GM21737 (cell line): ENCODE results near the gene SNX5.

Experiments
- ATAC-seq: cut with Tn5 transposase; IDR thresholded peaks from one replicate; pipeline ENCODE4 v1.9.1; 2021; ENCODE audit warnings: mild to moderate bottlenecking, moderate library complexity; ENCODE audit not compliant: unreplicated experiment

SNX5 gene

GRCh38 chr20:17919149-17919548 lies 49.4 kb downstream of the SNX5 start:
- no peak for ATAC-seq

GRCh38 chr20:17917832-17918618 lies 50.6 kb downstream of the SNX5 start:
- no peak for ATAC-seq

- ATAC-seq, result no peak
Measured at GRCh38 chr20:17916433-17916891, 52.1 kb downstream of the SNX5 start.

GRCh38 chr20:17914957-17915356 lies 53.6 kb downstream of the SNX5 start:
- ATAC-seq, result no peak

GRCh38 chr20:17912916-17913315 lies 55.7 kb downstream of the SNX5 start:
- no peak for ATAC-seq

- ATAC-seq, result no peak
Measured at GRCh38 chr20:17911927-17912326, 56.7 kb downstream of the SNX5 start.

GRCh38 chr20:17910828-17911294 lies 57.7 kb downstream of the SNX5 start:
- ATAC-seq, result no peak

- no peak for ATAC-seq
Measured at GRCh38 chr20:17909869-17910321, 58.7 kb downstream of the SNX5 start.

GRCh38 chr20:17905544-17905943 lies 63.0 kb downstream of the SNX5 start:
- no peak for ATAC-seq

- no peak for ATAC-seq
Measured at GRCh38 chr20:17904027-17904426, 64.6 kb downstream of the SNX5 start.

GRCh38 chr20:17902531-17903083 lies 66.0 kb downstream of the SNX5 start:
- no peak for ATAC-seq

- ATAC-seq, result no peak
Measured at GRCh38 chr20:17901971-17902370, 66.6 kb downstream of the SNX5 start.

- ATAC-seq, result no peak
Measured at GRCh38 chr20:17898548-17898994, 70.0 kb downstream of the SNX5 start.

- no peak for ATAC-seq
Measured at GRCh38 chr20:17897566-17898307, 70.9 kb downstream of the SNX5 start.

GRCh38 chr20:17896771-17897369 lies 71.7 kb downstream of the SNX5 start:
- no peak for ATAC-seq

GRCh38 chr20:17896193-17896723 lies 72.3 kb downstream of the SNX5 start:
- no peak for ATAC-seq

- ATAC-seq, result peak; percentile 49
Measured at GRCh38 chr20:17895641-17896171, 72.9 kb downstream of the SNX5 start.

GRCh38 chr20:17893445-17893844 lies 75.1 kb downstream of the SNX5 start:
- no peak for ATAC-seq

GRCh38 chr20:17892189-17892938 lies 76.2 kb downstream of the SNX5 start:
- ATAC-seq, result no peak
